GM10847 (cell line): ENCODE results near the gene SECTM1.

ENCODE experiments used
- POLR2A ChIP-seq: IDR thresholded peaks from 2 replicates; pipeline ENCODE4 v1.6.1; 2011; ENCODE audit not compliant: insufficient read length; ENCODE audit errors: extremely low read depth

The SECTM1 gene

GRCh38 chr17:82277851-82278250, 55.7 kb downstream of the SECTM1 start:
- no peak for TF ChIP-seq POLR2A

GRCh38 chr17:82276938-82277337, 56.6 kb downstream of the SECTM1 start:
- no peak for TF ChIP-seq POLR2A

- TF ChIP-seq POLR2A = no peak
These were observed 58.2 kb downstream of the SECTM1 start for GRCh38 chr17:82275326-82275725.

- TF ChIP-seq POLR2A = no peak
These were observed 59.2 kb downstream of the SECTM1 start for GRCh38 chr17:82274134-82275020.

- peak; percentile 59 for TF ChIP-seq POLR2A
These were observed 60.0 kb downstream of the SECTM1 start, which contains the start of gene CSNK1D for GRCh38 chr17:82273327-82274133. Gene CSNK1D (minus strand): TSS chr17:82273700. CDS start chr17:82273381, 319 bp downstream.

GRCh38 chr17:82272495-82273326, 60.9 kb downstream of the SECTM1 start:
- TF ChIP-seq POLR2A = no peak

- TF ChIP-seq POLR2A = no peak
These were observed 62.2 kb downstream of the SECTM1 start for GRCh38 chr17:82271401-82271800.
